Lower leg skin (tissue), 3 donors: ENCODE measurements around the gene SLC15A5.

Source experiments
- POLR2A ChIP-seq, 2 donors: fragments of 450-650 bp; IDR thresholded peaks; one replicate each; pipeline ENCODE4 v1.6.1; 2016 to 2017; ENCODE audit warnings: antibody characterized with exemption in 2 of 2, mild to moderate bottlenecking in 1 of 2, moderate library complexity in 1 of 2
- TF ChIP-seq, protein P1 (sequence below), 3 donors: fragments of 450-650 bp; IDR thresholded peaks; one replicate each; pipeline ENCODE4 v1.5.1; 2016; ENCODE audit warnings: antibody characterized with exemption in 3 of 3, mild to moderate bottlenecking in 3 of 3, moderate library complexity in 2 of 3

DNA sequence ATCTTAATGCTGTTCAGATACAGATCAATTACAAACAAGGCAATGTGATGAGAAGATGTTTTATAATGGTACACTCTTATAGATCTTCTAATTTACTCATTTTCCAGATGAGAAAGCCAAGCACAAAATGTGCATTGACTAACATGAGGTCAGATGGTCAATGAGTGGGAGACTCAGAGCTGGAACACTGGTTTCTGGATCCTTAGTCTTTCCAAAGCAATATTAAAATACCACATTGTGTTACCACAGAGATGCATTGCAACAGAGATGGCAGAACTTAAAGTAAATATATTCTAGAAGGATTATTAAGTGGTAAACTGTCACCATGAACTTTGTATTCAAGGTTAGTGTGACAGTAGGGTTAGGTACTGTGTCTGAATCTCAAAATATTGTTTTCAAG is 113.6 kb downstream of the SLC15A5 start:
- TF ChIP-seq, protein P1, sequence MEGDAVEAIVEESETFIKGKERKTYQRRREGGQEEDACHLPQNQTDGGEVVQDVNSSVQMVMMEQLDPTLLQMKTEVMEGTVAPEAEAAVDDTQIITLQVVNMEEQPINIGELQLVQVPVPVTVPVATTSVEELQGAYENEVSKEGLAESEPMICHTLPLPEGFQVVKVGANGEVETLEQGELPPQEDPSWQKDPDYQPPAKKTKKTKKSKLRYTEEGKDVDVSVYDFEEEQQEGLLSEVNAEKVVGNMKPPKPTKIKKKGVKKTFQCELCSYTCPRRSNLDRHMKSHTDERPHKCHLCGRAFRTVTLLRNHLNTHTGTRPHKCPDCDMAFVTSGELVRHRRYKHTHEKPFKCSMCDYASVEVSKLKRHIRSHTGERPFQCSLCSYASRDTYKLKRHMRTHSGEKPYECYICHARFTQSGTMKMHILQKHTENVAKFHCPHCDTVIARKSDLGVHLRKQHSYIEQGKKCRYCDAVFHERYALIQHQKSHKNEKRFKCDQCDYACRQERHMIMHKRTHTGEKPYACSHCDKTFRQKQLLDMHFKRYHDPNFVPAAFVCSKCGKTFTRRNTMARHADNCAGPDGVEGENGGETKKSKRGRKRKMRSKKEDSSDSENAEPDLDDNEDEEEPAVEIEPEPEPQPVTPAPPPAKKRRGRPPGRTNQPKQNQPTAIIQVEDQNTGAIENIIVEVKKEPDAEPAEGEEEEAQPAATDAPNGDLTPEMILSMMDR (IDR thresholded peaks at IDR 0.05): no peak
- no peak for TF ChIP-seq POLR2A (IDR thresholded peaks at IDR 0.05)
